Right lobe of liver (tissue), 4 donors: Measurements from ENCODE around the gene TMPRSS2.

Experiments used
- CTCF ChIP-seq, 4 donors: fragments of 200-600 bp in 3 of 4; fragments of 450-650 bp in 1 of 4; IDR thresholded peaks; one replicate each; pipeline versions ENCODE4 v1.5.1 to v1.8.0; 2016 to 2022; ENCODE audit warnings: antibody characterized with exemption in 4 of 4, mild to moderate bottlenecking in 2 of 4
- POLR2A ChIP-seq: fragments of 450-650 bp; IDR thresholded peaks from one replicate; pipeline ENCODE4 v1.6.1; 2017; ENCODE audit warnings: antibody characterized with exemption, mild to moderate bottlenecking
- donor health status: DM: no; HTN: no; CAD: no.
- donor health status: DM: no; HTN: no; CAD: no.
- donor health status: DM: no; HTN: yes; CAD: no.

GRCh38 chr21:41489329-41489728, 18.6 kb downstream of the TMPRSS2 start:
- no peak for TF ChIP-seq CTCF (IDR thresholded peaks at IDR 0.05)
- TF ChIP-seq POLR2A, result no peak
